Gastroesophageal sphincter (tissue), 4 donors: ENCODE measurements around the gene TFAP2D. TPM values are rescaled to one million over a fixed set of nuclear protein-coding genes. Genes with fewer than 3 reads are reported as not detected.

Source experiments
- ATAC-seq: fragments of 150-250 bp; one replicate; pipeline ENCODE4 v1.9.1; 2016; ENCODE audit warnings: mild to moderate bottlenecking, moderate library complexity
- H3K27ac ChIP-seq, 4 donors: fragments of 200-600 bp; sonication (generic) in 3 of 4; 1 replicate in 3 of 4; 2 replicates in 1 of 4; pipeline ENCODE4 v1.5.1; 2016 to 2019
- H3K27me3 ChIP-seq: fragments of 200-600 bp; sonication (generic); one replicate; pipeline ENCODE4 v1.5.1; 2019
- H3K36me3 ChIP-seq, 2 donors: fragments of 200-600 bp; sonication (generic); one replicate each; pipeline ENCODE4 v1.5.1; 2019; ENCODE audit warnings: control low read depth in 1 of 2
- H3K4me1 ChIP-seq, 3 donors: fragments of 200-600 bp; sonication (generic); 1 replicate in 2 of 3; 2 replicates in 1 of 3; pipeline ENCODE4 v1.5.1; 2016 to 2019; ENCODE audit warnings: control low read depth in 2 of 3
- H3K4me3 ChIP-seq, 2 donors: fragments of 200-600 bp; sonication (generic); one replicate each; pipeline ENCODE4 v1.5.1; 2019; ENCODE audit warnings: mild to moderate bottlenecking in 1 of 2, moderate library complexity in 1 of 2
- H3K9me3 ChIP-seq, 3 donors: fragments of 200-600 bp; sonication (generic); one replicate each; pipeline ENCODE4 v1.5.1; 2017 to 2019; ENCODE audit warnings: control low read depth in 2 of 3
- CTCF ChIP-seq, 4 experiments: fragments of 200-600 bp in 2 of 4; fragments of 450-650 bp in 2 of 4; sonication (generic) in 1 of 4; IDR thresholded peaks; one replicate each; pipeline ENCODE4 v1.5.1; 2017 to 2019; ENCODE audit warnings: antibody characterized with exemption in 4 of 4, mild to moderate bottlenecking in 2 of 4, moderate library complexity in 2 of 4
- EP300 ChIP-seq: sonication (generic); formaldehyde crosslinking; IDR thresholded peaks from one replicate; pipeline ENCODE4 v1.6.1; 2017; ENCODE audit warnings: antibody characterized with exemption, mild to moderate bottlenecking
- POLR2A ChIP-seq, 2 donors: fragments of 450-650 bp; IDR thresholded peaks; one replicate each; pipeline ENCODE4 v1.6.1; 2017; ENCODE audit warnings: antibody characterized with exemption in 2 of 2, mild to moderate bottlenecking in 2 of 2, moderate library complexity in 1 of 2
- POLR2AphosphoS5 ChIP-seq: sonication (generic); formaldehyde crosslinking; IDR thresholded peaks from one replicate; pipeline ENCODE4 v1.6.1; 2017; ENCODE audit warnings: antibody characterized with exemption
- WGBS, 2 donors: methylation state at CpG; one replicate each; pipeline ENCODE4 v1.1.5; 2018; ENCODE audit warnings: low coverage in 1 of 2; 5-methylcytosine and 5-hydroxymethylcytosine counted together
- total RNA-seq, 4 donors: library from RNA; depleted of rRNA; stranded (reverse); fragments of >200 nt; gene quantifications; one replicate each; pipeline ENCODE4 v1.1.0, GENCODE V29; 2016

The TFAP2D gene
- total RNA-seq, 4 donors from 2014 or later, result not detected

GRCh38 chr6:50795574-50795973, 82.2 kb downstream of the TFAP2D start:
- Histone ChIP-seq H3K27ac (no peak overlapping the region), H3K36me3 (no peaks in the 10 kb centered on the region), H3K4me1 (no peaks in the 10 kb centered on the region), H3K27me3 (peaks cover 3% of the 10 kb centered on the region), H3K4me3 (no peak overlapping the region), H3K9me3 (no peaks in the 10 kb centered on the region)
- WGBS, 2 donors, result 48 to 59% methylated on average over 3 to 5 of the region's 5 CpGs
- ATAC-seq, result no peak
- TF ChIP-seq CTCF (IDR thresholded peaks at IDR 0.05), result no peak

GRCh38 chr6:50804283-50804682, 91.0 kb downstream of the TFAP2D start:
- no peak overlapping the region for H3K27ac ChIP-seq

GRCh38 chr6:50807035-50807434, 93.7 kb downstream of the TFAP2D start:
- H3K9me3 ChIP-seq, result no peaks in the 10 kb centered on the region
- no peaks in the 10 kb centered on the region for H3K4me1 ChIP-seq
- no peak overlapping the region for H3K4me3 ChIP-seq
- no peak overlapping the region for H3K27ac ChIP-seq
- TF ChIP-seq POLR2A (IDR thresholded peaks at IDR 0.05) (no peak), POLR2AphosphoS5 (no peak), CTCF (IDR thresholded peaks at IDR 0.05) (no peak), EP300 (no peak)
- ATAC-seq, result no peak
- peaks cover 22% of the 10 kb centered on the region for H3K27me3 ChIP-seq
- no peaks in the 10 kb centered on the region for H3K36me3 ChIP-seq

More at GRCh38 chr6:50804283-50804682, 91.0 kb downstream of the TFAP2D start:
- Histone ChIP-seq H3K27me3 (no peaks in the 10 kb centered on the region), H3K4me3 (no peak overlapping the region), H3K9me3 (no peaks in the 10 kb centered on the region), H3K36me3 (no peaks in the 10 kb centered on the region), H3K4me1 (no peaks in the 10 kb centered on the region)
- no peak for ATAC-seq
- no peak for TF ChIP-seq CTCF (IDR thresholded peaks at IDR 0.05)
- TF ChIP-seq EP300, result no peak
- no peak for TF ChIP-seq POLR2A (IDR thresholded peaks at IDR 0.05)
- no peak for TF ChIP-seq POLR2AphosphoS5

GRCh38 chr6:50815436-50816114, 102.2 kb downstream of the TFAP2D start:
- no peak for TF ChIP-seq POLR2A (IDR thresholded peaks at IDR 0.05)
- peak in 1 of 4 experiments; percentile 13 for TF ChIP-seq CTCF (IDR thresholded peaks at IDR 0.05)
- H3K9me3 ChIP-seq, result no peaks in the 10 kb centered on the region

GRCh38 chr6:50816115-50816675, 102.9 kb downstream of the TFAP2D start:
- WGBS, 2 donors, result 1 to 2% methylated on average over 14 of the region's 14 CpGs
- no peaks in the 10 kb centered on the region for H3K36me3 ChIP-seq
- no peaks in the 10 kb centered on the region for H3K9me3 ChIP-seq
- H3K27me3 ChIP-seq, result peaks cover 91% of the 10 kb centered on the region
- no peak overlapping the region for H3K27ac ChIP-seq
- H3K4me3 ChIP-seq, result peak overlapping the region; percentile 35 to 40
- peak; percentile 67 to 76 (median 71) for TF ChIP-seq CTCF (IDR thresholded peaks at IDR 0.05)
- TF ChIP-seq EP300, result no peak
- no peak for TF ChIP-seq POLR2AphosphoS5
- no peak for TF ChIP-seq POLR2A (IDR thresholded peaks at IDR 0.05)
- H3K4me1 ChIP-seq, result peaks cover 0 to 21% (median 10%) of the 10 kb centered on the region in 3 donors
- ATAC-seq, result no peak

More at GRCh38 chr6:50815436-50816114, 102.2 kb downstream of the TFAP2D start:
- Histone ChIP-seq H3K4me3 (peak overlapping the region; percentile 35 to 40), H3K4me1 (peaks cover 0 to 15% (median 10%) of the 10 kb centered on the region in 3 donors), H3K36me3 (no peaks in the 10 kb centered on the region), H3K27me3 (peaks cover 91% of the 10 kb centered on the region), H3K27ac (no peak overlapping the region)
- 4 to 8% methylated on average over 16 of the region's 16 CpGs for WGBS, 2 donors
- no peak for ATAC-seq
